GM19372 (cell line): Measurements from ENCODE around the gene PITPNC1.
"Not testable (repeated sequence)": the region's sequence is repeated elsewhere in the genome, so short reads cannot be mapped to it uniquely, and the experiment has no call there.

Experiments
- ATAC-seq: cut with Tn5 transposase; IDR thresholded peaks from one replicate; pipeline ENCODE4 v1.9.1; 2021; ENCODE audit warnings: mild to moderate bottlenecking, low read depth, moderate library complexity; ENCODE audit not compliant: unreplicated experiment

Gene PITPNC1

GRCh38 chr17:67452681-67453554 lies 75.8 kb downstream of the PITPNC1 start:
- ATAC-seq: peak; percentile 61

DNA sequence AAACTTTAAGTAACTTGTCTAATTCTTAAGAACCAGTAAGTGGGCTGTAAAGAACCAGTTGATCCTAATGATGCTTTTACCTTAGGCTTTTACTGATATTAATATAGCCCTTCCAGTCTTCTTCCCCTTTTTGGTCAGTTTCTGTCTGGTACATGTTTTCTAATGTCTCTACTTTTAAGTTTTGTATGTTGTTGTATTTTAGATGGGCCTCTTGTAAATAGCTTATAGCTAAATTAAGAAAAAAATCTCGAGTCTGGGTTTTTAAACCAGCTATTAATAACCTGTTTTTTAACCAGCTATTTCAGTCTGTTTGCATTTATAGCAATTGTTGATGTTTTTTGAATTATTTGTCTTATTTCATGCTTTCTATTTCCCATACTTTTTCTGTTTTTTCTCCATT lies 79.0 kb downstream of the PITPNC1 start:
- ATAC-seq: no peak

GRCh38 chr17:67456889-67457288 lies 79.8 kb downstream of the PITPNC1 start:
- no peak for ATAC-seq

DNA sequence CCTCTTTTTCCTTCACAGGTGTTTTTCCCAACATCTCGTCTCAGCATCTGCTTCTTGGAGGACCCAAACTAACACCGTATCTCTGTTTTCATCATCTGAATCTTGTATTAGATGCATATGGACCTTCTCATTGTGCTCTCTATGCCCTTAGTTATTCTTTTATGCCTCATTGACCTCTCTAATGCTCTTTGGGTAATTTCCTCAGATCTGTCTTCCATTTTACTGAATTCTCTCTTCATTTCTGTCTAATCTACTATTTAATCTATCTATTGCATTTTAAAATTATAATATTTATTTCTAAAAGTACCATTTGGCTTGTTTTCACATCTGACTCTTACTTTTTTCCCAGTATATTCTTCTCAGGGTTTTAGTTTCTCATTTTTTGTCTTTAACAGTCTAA lies 81.1 kb downstream of the PITPNC1 start:
- ATAC-seq: no peak

DNA sequence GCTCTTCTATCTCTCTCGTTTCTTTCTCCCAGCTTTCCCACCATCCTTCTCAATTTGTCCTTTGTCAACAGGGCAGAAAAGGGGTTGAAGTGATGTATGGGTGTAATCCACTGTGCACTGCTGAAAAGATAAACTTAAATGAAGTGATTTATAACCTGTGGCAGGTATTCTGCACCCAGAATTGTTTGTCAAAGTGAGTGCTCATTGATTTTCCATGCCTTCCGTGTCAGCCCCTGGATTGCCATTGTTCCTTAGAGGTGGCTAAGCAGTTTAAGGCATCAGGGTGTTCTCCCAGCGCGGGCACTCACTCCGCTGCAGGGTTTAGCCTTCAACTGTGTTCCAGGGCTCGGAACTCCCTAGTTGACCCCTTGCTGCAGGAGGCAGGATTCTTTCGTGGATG lies 82.9 kb downstream of the PITPNC1 start:
- ATAC-seq: no peak

DNA sequence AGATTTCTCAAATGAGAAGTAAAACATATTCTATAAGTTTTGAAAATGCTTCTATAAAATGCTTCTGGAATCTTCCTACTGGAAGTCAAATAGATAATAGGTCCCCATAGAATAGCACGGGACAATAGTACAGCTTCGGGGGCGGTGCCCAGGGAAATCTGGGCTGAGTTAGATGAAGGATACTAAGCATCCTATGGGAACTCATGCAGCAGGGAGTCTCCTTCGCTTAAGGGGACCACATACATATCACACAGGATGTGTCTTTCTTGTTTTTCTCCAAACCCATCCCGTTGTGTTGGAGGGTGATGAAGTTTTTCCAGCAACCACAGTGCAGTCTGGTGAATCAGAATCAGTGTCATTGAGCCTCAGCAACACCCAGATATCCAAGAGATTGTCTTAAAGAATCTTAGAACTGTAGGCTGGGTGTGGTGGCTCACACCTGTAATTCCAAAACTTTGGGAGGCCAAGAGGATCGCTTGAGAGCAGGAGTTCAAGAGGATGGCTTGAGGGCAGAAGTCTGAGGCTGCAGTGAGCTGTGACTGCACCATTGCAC lies 84.2 kb downstream of the PITPNC1 start:
- no peak for ATAC-seq

- no peak for ATAC-seq
Measured at GRCh38 chr17:67461876-67462275, 84.8 kb downstream of the PITPNC1 start.

DNA sequence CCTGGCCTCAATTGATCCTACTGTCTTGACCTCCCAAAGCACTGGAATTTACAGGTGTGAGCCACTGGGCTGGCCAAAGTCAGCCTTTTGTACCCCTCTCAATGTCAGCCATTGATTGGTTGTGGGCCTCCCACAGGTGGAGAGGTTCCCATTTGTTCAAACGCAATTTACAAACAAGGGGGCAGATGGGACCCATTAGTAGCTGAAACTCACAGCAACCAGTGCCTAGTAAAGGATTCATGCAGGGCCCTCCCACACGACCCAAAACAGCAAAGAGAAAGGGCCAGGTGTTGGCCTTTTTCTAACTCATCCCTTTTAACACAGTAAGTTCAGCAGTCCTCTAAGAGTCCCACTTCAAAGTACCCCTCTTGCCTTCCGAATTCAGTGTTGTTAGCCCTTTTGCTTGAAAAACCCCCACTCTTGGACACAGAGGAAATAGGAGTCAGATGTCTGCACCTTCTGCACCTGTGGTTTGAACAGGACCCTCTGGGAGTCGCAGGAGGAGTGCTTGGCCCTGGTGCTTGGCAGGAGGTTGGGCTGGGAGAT lies 89.2 kb downstream of the PITPNC1 start:
- no peak for ATAC-seq

- no peak for ATAC-seq
Measured at GRCh38 chr17:67467500-67468455, 90.7 kb downstream of the PITPNC1 start.

- no peak for ATAC-seq
Measured at GRCh38 chr17:67469208-67469980, 92.3 kb downstream of the PITPNC1 start.

GRCh38 chr17:67470163-67470562 lies 93.1 kb downstream of the PITPNC1 start:
- ATAC-seq: no peak

GRCh38 chr17:67471118-67471517 lies 94.0 kb downstream of the PITPNC1 start:
- ATAC-seq: no peak

- ATAC-seq: not testable (repeated sequence)
Measured at GRCh38 chr17:67472606-67473005, 95.5 kb downstream of the PITPNC1 start.

GRCh38 chr17:67474081-67474661 lies 97.1 kb downstream of the PITPNC1 start:
- ATAC-seq: no peak

GRCh38 chr17:67475161-67475937 lies 98.3 kb downstream of the PITPNC1 start:
- peak; percentile 56 for ATAC-seq

GRCh38 chr17:67476787-67477335 lies 99.8 kb downstream of the PITPNC1 start:
- no peak for ATAC-seq

DNA sequence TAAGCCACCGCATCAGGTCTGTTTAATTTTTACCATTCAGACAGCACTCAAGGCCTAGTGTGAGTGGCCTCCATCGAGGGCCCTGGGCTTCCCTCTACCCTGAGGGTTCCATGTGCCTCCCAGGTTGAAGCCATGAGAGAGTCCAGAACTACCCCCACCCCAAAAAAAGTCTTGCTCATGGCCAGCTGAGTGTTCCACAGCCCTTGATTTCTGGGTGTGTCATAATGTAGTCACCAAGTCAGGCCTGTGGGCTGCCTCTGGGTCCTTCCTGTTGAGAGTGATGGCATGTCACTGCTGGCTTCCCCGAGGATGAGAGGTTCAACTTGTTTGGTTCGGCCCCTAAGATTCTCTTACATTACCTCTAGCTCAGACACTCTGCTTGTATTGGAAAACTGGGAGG lies 100.6 kb downstream of the PITPNC1 start:
- no peak for ATAC-seq

- no peak for ATAC-seq
Measured at GRCh38 chr17:67478401-67479041, 101.4 kb downstream of the PITPNC1 start.
